ENCODE measurements around the gene TFRC.
A peak's percentile ranks its signal among the peaks of the same experiment; 100 is the strongest.
"Not testable (repeated sequence)": the region's sequence is repeated elsewhere in the genome, so short reads cannot be mapped to it uniquely, and the experiment has no call there.

TFRC gene

DNA sequence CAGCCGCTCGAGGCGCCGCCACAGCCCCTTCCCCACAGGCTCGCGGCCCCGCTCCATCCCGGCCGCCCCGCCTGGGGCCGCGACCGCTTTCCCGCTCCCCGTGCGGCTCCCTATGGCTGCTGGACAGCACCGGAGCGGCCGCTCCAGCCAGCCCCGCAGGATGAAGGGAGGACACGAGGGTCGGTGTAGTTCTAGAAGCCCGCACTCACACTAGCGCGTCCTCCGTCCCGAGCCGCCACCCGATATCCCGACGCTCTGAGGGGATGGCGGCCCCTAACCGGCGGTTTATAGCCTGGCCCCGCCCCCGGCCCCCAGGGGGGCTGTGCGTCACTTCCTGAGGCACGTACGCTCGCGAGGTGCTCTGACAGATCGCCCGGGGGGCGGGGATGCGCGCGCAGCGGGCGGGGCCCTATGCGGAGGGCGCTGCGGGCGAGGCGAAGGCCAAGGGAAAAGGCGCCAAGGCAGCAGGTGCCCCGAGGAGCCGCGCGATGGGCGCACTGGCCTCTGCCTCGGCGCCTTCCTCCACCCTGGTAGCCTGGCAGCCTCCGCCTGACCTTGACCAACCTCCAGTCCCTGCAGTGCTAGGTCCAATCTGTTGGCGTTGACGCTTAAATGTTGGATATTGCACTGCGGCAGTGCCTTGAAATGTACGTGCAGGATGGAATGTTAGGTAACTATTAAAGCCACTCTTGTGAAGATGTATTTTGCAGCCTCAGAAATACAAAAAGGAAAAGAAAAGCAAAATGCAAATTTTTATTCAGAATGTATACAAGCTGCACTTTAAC is at the start of gene TFRC:
Gene TFRC, minus strand, starts transcription at position 257 of the 785 bp plus-strand sequence. CDS start 4,991 bp downstream, outside the sequence.
- DNase-seq (ENCODE audit: low spot score), result peak; percentile 96

DNA sequence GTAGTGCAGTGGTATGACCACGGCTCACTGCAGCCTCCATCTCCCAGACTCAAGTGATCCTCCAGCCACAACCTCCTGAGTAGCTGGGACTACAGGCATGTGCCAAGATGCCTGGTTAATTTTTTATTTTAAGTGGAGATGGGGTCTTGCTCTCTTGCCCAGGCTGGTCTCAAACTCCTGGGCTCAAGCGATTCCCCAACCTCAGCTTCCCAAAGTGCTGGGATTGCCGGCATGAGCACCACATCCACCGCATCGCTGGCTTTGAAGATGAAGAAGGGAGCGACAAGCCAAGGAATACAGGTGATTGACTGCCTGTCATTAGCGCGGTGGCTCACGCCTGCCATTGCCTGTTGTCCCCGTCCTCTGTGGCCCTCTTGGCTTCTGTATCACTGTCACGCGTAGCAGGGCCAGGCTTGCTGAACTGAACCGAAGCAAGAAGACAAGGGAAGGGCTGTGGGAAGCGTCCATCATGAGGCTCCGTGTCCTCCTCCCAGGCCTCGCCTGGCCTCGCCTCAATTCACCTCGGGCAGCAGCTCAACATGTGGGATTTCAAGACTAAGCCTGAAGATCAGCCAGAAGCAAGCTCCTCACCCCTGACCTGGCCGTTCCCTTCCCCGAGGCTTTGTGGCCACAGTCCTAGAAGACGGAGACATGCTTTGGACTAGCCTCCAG is 46.4 kb upstream of the TFRC start:
- no peak for DNase-seq (ENCODE audit: low spot score)

- DNase-seq (ENCODE audit: low spot score), result no peak
Measured at GRCh38 chr3:196127308-196128040, 45.6 kb upstream of the TFRC start.

DNA sequence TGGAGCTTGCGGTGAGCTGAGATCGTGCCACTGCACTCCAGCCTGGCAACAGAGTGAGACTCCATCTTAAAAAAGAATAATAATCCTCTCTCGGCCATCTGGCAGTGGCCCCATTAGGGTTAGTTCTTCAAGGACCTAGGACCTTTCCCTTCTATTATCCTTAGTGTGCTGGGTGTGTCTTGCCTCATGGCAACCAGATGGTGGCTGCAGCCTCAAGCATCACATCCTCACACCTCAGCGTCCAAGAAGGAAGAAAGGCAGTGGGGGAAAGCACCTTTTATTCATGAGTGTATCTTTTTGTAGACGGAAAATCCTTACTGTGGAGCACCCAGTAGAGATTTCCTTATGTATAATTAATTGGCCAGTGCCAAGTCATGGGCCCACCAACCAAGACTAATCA is 42.7 kb upstream of the TFRC start:
- no peak for DNase-seq (ENCODE audit: low spot score)

DNA sequence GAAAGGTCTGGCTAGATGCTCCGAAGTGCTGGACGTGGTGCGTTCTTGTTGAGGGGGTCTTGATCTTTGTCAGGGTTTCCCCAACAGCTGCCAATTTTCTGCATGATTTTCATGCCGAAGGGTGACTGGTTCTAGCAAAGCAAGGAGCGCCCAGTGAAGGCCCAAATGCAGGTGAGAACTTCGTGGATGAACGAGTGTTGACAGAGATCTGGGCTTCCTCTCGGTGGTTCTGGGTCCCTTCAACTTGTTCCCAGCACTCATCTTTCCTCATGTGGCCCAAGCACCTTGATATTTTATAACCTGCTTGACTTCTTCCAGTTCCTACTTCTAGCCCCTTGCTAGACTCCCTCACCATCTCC is 40.8 kb upstream of the TFRC start:
- DNase-seq (ENCODE audit: low spot score), result no peak

DNA sequence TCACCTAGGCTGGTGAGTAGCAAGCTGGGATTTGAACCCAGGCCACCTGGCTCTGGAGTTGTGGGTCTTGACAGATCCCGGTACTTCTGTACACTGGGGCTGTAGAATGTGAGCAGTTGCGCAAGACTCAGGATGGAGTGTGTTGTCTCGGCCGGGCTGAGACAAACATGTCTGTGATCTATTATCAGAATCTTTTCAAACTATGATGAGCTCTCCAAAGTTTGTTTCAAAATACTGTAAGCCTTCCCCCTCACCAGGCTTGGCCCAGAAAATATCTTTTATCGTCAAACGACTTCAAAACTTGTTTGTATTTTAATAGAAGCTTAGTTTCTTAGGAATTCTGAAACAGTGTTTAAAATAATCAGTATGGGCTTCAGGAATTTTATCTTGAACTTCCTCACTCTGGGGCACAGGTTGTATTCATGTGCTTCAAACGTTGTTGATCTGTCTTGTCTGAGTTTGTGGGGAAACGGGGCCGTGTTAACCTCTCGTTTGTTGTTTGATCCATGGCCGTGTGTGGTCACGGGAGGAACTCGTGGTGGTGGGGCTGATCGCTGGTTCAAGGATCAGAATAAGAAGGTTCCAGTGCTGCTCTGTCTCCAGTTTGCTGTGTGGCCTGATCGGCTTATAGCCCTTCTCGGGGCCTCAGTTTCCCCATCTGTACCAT is 40.3 kb upstream of the TFRC start:
- DNase-seq (ENCODE audit: low spot score), result no peak

DNA sequence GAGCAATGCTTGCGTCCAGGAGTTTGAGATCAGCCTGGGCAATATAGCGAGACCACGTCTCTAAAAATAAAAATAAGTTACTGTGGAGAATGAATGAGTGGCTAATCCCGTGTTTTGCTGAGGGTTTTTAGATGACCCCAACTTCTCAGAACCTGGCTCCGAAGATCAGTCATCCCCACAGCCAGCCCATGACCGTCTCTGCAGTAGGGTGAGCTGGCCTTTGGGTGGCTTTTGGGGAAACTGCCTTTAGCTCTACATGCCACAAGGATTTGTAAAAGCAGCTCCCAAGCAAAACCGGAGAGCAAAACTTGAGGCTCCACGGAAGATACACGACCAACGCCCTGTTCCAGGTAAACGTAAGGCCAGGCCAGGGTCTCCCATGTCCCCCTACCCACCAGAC is 39.2 kb upstream of the TFRC start:
- DNase-seq (ENCODE audit: low spot score), result no peak

DNA sequence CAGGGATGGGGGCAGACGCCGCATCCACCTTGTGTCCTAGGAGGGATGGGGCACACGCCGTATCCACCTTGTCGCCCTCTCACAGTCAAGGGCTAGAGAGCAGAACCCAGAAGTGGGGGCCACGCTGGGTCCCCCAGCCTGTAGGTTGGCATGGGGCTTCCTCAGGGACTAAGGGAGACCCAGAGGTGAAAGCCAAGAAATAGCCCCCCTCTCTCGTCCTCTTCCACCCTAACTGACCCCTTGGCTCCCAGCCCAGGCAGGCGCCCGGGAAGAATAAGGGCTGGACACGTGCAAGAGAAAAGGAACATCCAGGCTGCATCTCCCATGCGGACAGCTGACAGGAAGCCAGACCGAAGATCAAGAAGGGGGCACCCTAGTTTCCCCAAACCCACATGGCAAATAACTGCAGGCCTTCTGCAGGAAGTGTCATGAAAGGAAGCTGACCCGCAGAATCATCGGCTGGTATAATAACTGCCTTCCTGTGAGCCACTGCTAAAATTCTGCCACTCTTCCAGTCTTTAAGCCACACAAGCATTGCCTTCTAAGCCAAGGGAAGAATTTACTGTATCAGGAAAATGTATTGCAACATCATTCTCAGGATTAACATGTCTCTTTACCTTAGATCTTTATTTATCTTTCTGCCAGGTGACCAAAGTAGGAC is 38.5 kb upstream of the TFRC start:
- DNase-seq (ENCODE audit: low spot score), result no peak

GRCh38 chr3:196117809-196118208 is 35.9 kb upstream of the TFRC start:
- no peak for DNase-seq (ENCODE audit: low spot score)

GRCh38 chr3:196115678-196116083 is 33.8 kb upstream of the TFRC start:
- DNase-seq (ENCODE audit: low spot score), result no peak

GRCh38 chr3:196111939-196112386 is 30.1 kb upstream of the TFRC start:
- no peak for DNase-seq (ENCODE audit: low spot score)

DNA sequence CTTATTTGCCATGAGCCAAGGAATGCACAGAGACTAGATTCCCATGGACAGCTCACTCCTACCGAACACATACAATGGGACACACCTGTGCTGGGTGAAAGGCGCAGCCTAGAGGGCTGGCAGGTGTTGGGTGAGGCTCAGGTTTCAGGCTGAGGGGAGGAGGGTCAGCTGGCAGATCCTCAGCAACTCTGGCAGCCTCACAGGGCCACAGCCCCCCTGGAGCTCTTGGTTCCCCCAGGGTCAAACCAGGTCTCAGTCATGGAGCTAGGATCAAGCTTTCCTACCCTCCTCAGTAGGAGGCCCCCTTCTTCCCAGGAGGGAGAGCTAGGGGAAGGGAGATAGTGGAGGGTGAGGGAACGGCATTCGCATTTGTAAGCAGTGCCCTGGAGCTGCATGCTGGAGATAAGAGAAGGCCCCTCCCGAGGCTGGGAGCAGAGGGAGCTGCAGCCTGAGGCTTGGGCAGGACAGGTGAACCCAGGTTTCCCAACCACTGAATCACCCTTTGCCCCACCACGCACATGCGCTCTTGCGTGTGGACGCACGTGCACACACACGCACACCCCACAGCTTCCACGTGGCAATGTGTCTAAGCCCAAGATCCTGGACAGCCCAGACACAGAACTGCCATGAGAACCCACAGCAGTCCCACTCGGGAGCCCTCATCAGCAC is 26.3 kb upstream of the TFRC start:
- DNase-seq (ENCODE audit: low spot score), result no peak

DNA sequence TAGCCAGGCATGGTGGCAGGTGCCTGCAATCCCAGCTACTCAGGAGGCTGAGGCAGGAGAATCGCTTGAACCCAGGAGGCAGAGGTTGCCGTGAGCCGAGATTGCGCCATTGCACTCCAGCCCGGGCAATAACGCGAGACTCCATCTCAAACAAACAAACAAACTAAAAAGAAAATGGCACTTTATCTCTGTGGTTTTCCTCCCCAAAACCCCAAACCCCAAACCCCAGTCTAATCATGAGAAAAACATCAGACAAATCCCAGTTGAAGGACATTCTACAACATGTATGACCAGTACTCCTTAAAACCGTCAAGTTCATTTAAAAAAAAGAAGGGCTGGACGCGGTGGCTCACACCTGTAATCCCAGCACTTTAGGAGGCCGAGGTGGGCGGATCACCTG is 22.8 kb upstream of the TFRC start:
- DNase-seq (ENCODE audit: low spot score), result not testable (repeated sequence)

- DNase-seq (ENCODE audit: low spot score), result not testable (repeated sequence)
Measured at GRCh38 chr3:196098365-196098980, 16.6 kb upstream of the TFRC start.

- DNase-seq (ENCODE audit: low spot score), result no peak
Measured at GRCh38 chr3:196097373-196098154, 15.7 kb upstream of the TFRC start.

- peak; percentile 60 for DNase-seq (ENCODE audit: low spot score)
Measured at GRCh38 chr3:196096382-196096953, 14.6 kb upstream of the TFRC start.

DNA sequence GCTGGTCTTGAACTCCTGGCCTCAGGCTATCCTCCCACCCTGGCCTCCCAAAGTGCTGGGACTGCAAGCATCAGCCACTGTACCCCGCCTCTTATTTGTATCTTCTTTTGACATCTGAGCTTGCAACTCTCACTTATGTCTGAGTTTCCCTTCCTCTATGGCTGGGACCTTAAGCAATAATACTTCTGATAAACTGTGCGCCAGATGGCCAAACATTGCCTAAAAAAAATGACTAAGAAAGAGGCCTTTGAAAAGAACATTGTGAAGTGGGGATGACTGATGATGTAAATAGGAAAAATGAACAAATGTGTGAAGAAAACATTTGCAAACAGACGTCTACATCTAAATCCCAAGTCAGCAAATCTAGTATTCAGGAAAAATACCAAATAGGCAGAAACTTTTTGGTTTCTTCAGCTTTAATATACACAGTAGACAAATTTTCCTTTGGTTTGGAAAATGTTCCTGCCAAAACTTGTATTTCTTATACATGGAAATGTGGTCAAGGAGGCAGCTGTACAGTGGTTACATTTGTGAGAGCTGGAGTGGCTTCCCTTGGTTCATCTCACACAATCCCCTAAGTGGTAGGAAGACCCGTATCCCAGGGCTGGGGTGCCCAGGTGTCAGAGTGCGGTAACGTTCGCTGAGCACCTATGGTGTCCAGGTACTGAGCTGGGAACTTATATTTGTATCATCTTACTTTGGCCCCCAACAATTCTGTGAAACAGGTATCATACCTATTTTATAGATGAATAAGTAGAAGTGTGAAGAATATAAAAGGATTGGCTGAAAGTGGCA is 11.6 kb upstream of the TFRC start:
- DNase-seq (ENCODE audit: low spot score), result no peak

DNA sequence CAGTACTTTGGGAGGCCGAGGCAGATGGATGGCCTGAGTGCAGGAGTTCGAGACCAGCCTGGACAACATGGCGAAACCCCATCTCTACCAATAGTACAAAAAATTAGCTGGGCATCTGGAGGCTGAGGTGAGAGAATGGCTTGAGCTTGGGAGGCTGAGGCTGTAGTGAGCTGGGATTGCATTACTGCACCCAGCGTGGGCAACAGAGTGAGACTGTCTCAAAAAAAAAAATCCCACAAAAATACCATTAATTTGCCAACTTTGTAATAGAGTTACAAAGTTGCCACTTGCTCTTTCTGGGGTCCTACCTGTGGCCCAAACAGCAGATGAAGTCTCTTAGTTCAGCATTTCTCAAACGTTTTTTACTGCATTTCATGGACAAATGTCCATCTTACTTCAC is 6.0 kb upstream of the TFRC start:
- no peak for DNase-seq (ENCODE audit: low spot score)

- DNase-seq (ENCODE audit: low spot score), result no peak
Measured at GRCh38 chr3:196082619-196082971, 705 bp upstream of the TFRC start.

Measured in globus pallidus (tissue), 1 donor.